HEK293 (cell line): ENCODE data around the gene PPFIA3.

Experiments
- CTCF ChIA-PET: fragments of 350-600 bp; formaldehyde crosslinking; extraction: SDS; loops from one replicate; lab custom pipeline; 2021; ENCODE audit warnings: antibody characterized with exemption; lab: Yijun Ruan, JAX
- POLR2A ChIA-PET: fragments of 300-600 bp; formaldehyde crosslinking; extraction: SDS; loops from one replicate; lab custom pipeline; 2020; ENCODE audit warnings: antibody characterized with exemption, inconsistent platforms; lab: Yijun Ruan, JAX
- H3K27ac ChIP-seq: fragments of 200-500 bp; sonication (Bioruptor generic); 2 replicates; pipeline ENCODE4 v1.5.1; 2014; ENCODE audit warnings: low read depth, low read length, control low read depth, inconsistent platforms; ENCODE audit errors: extremely low read depth
- H3K36me3 ChIP-seq, 2 experiments: fragments of 200-500 bp in 1 of 2; sonication (Bioruptor generic) in 1 of 2; 1 replicate in 1 of 2; 2 replicates in 1 of 2; pipeline ENCODE4 v1.5.1; 2014 to 2017; ENCODE audit warnings: inconsistent platforms in 2 of 2, low read length in 2 of 2; ENCODE audit not compliant: control insufficient read depth in 2 of 2, insufficient read depth in 1 of 2
- H3K4me1 ChIP-seq: fragments of 200-500 bp; sonication (Bioruptor generic); 2 replicates; pipeline ENCODE4 v1.5.1; 2014; ENCODE audit warnings: mild to moderate bottlenecking, low read length, inconsistent platforms; ENCODE audit not compliant: control insufficient read depth, insufficient read depth
- H3K4me3 ChIP-seq: 2 replicates; pipeline ENCODE4 v1.5.1; 2011; ENCODE audit warnings: low read depth, mild to moderate bottlenecking, control low read depth, low read length, moderate library complexity
- H3K9me3 ChIP-seq: fragments of 200-500 bp; sonication (Bioruptor generic); 2 replicates; pipeline ENCODE4 v1.5.1; 2014; ENCODE audit warnings: low read depth, low read length, inconsistent platforms; ENCODE audit not compliant: control insufficient read depth, insufficient read depth
- BCL11B ChIP-seq: fragments of 450-650 bp; formaldehyde crosslinking; IDR thresholded peaks from 2 replicates; pipeline ENCODE4 v1.5.1; 2016; ENCODE audit warnings: low read depth, missing biosample characterization, missing genetic modification characterization
- EGR2 ChIP-seq: fragments of 450-650 bp; formaldehyde crosslinking; IDR thresholded peaks from 2 replicates; pipeline ENCODE4 v1.5.1; 2016; ENCODE audit warnings: low read depth, missing biosample characterization, missing genetic modification characterization
- KLF8 ChIP-seq: fragments of 450-650 bp; formaldehyde crosslinking; IDR thresholded peaks from 2 replicates; pipeline ENCODE4 v1.5.1; 2016; ENCODE audit warnings: missing biosample characterization, missing genetic modification characterization
- OVOL3 ChIP-seq: fragments of 450-650 bp; formaldehyde crosslinking; IDR thresholded peaks from 2 replicates; pipeline ENCODE4 v1.5.1; 2016; ENCODE audit warnings: missing biosample characterization, missing genetic modification characterization
- REPIN1 ChIP-seq: fragments of 450-650 bp; formaldehyde crosslinking; IDR thresholded peaks from 2 replicates; pipeline ENCODE4 v1.5.1; 2017; ENCODE audit warnings: missing biosample characterization, missing genetic modification characterization, low read depth
- SP3 ChIP-seq: fragments of 450-650 bp; formaldehyde crosslinking; IDR thresholded peaks from 2 replicates; pipeline ENCODE4 v1.5.1; 2016; ENCODE audit warnings: missing biosample characterization, missing genetic modification characterization
- YY1 ChIP-seq: fragments of 450-650 bp; formaldehyde crosslinking; IDR thresholded peaks from 2 replicates; pipeline ENCODE4 v1.5.1; 2018; ENCODE audit warnings: missing biosample characterization, missing genetic modification characterization
- ZBTB7A ChIP-seq: fragments of 450-650 bp; formaldehyde crosslinking; IDR thresholded peaks from 2 replicates; pipeline ENCODE4 v1.5.1; 2016; ENCODE audit warnings: low read depth, missing biosample characterization, missing genetic modification characterization
- ZNF350 ChIP-seq: fragments of 450-650 bp; formaldehyde crosslinking; IDR thresholded peaks from 2 replicates; pipeline ENCODE4 v1.5.0; 2017; ENCODE audit warnings: missing biosample characterization, mild to moderate bottlenecking, missing genetic modification characterization
- ZNF473 ChIP-seq: fragments of 450-650 bp; formaldehyde crosslinking; IDR thresholded peaks from 2 replicates; pipeline ENCODE4 v1.5.1; 2017; ENCODE audit warnings: missing biosample characterization, missing genetic modification characterization
- ZNF513 ChIP-seq: fragments of 450-650 bp; IDR thresholded peaks from 2 replicates; pipeline ENCODE4 v1.5.1; 2018; ENCODE audit warnings: missing biosample characterization, missing genetic modification characterization
- ZNF580 ChIP-seq: fragments of 450-650 bp; formaldehyde crosslinking; IDR thresholded peaks from 2 replicates; pipeline ENCODE4 v1.5.1; 2016; ENCODE audit warnings: missing biosample characterization, missing genetic modification characterization
- ZNF830 ChIP-seq: fragments of 450-650 bp; IDR thresholded peaks from 2 replicates; pipeline ENCODE4 v1.5.0; 2018; ENCODE audit warnings: missing biosample characterization, missing genetic modification characterization, low read depth, mild to moderate bottlenecking, moderate library complexity
- ZNF843 ChIP-seq: fragments of 450-650 bp; formaldehyde crosslinking; IDR thresholded peaks from 2 replicates; pipeline ENCODE4 v1.5.1; 2016; ENCODE audit warnings: missing biosample characterization, missing genetic modification characterization
- TF ChIP-seq, protein P1 (sequence below): sonication (generic); formaldehyde crosslinking; IDR thresholded peaks from 2 replicates; pipeline ENCODE4 v1.8.1; 2022; ENCODE audit warnings: mild to moderate bottlenecking, moderate library complexity, missing genetic modification reagents

The PPFIA3 gene

GRCh38 chr19:49152119-49152550, 32.8 kb downstream of the PPFIA3 start:
- Histone ChIP-seq H3K4me1 (peaks cover 6% of the 10 kb centered on the region), H3K36me3 (no peaks in the 10 kb centered on the region), H3K27ac (no peak overlapping the region), H3K9me3 (no peaks in the 10 kb centered on the region), H3K4me3 (no peak overlapping the region)
- POLR2A ChIA-PET, result interaction anchor here (0.5 to 3.8 kb wide), 4 partner anchors 35 to 322 kb away, joined by 3 to 22 read pairs (median 5); partner anchors contain the start of gene LIN7B
- TF ChIP-seq ZNF350 (tag by site-specific recombination), result no peak
- TF ChIP-seq ZBTB7A, result 0 out of 2 replicates have a peak, but pooled peaks have one; percentile 29
- TF ChIP-seq SP3 (tag by site-specific recombination), result peak; percentile 81
- TF ChIP-seq BCL11B (tag by site-specific recombination), result peak; percentile 58; the same call in 1 of the 2 replicates
- no peak for TF ChIP-seq ZNF830
- TF ChIP-seq, all 188 proteins: peak for 3
- CTCF ChIA-PET, result interaction anchor here (1.3 kb wide), 1 partner anchor 47 kb away, joined by 7 read pairs; no protein-coding TSS in a partner anchor

DNA sequence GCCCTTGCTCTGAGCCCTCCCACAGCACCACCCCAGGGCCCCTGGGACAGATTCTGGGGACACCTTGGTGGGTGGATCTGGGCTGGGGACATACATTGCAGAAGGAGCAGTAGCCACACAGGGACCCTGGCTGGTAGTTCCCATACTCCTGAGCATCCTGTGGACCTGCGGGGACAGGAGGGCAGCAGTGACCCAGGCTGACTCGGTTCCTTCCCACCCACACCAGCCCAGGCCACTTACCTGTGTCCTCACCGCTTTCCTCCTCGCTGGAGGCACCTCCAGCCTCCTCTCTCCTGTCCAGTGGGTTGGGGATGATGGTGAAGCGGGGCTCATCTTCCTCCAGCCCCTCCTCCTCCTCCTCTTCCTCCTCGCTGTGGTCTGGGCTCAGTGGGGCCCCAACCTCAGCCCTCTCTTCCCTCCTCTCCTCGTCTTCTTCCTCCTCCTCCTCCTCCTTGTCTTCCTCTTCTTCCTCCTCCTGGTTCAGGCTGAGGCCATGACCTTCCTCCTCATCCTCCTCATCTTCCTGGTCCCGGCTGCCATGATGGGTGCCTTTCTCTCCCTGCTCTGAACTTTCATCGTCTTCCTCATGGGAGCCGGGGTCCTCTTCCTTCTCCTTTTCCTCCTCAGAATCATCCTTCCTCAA, 33.9 kb downstream of the PPFIA3 start:
- no peaks in the 10 kb centered on the region for H3K36me3 ChIP-seq
- CTCF ChIA-PET, result interaction anchor here (0.7 kb wide), 1 partner anchor 60 kb away, joined by 3 read pairs; no protein-coding TSS in a partner anchor
- POLR2A ChIA-PET, result no interaction called here
- H3K9me3 ChIP-seq, result no peaks in the 10 kb centered on the region
- H3K4me3 ChIP-seq, result no peak overlapping the region
- H3K4me1 ChIP-seq, result peaks cover 10% of the 10 kb centered on the region
- no peak for TF ChIP-seq YY1 (tag by site-specific recombination)
- no peak for TF ChIP-seq OVOL3 (tag by site-specific recombination)
- TF ChIP-seq ZNF513 (tag by site-specific recombination), result peak; percentile 96
- TF ChIP-seq ZNF580 (tag by site-specific recombination), result no peak
- TF ChIP-seq EGR2 (tag by site-specific recombination), result peak; percentile 12; the same call in 1 of the 2 replicates
- TF ChIP-seq ZNF473 (tag by site-specific recombination), result no peak
- TF ChIP-seq, protein P1, sequence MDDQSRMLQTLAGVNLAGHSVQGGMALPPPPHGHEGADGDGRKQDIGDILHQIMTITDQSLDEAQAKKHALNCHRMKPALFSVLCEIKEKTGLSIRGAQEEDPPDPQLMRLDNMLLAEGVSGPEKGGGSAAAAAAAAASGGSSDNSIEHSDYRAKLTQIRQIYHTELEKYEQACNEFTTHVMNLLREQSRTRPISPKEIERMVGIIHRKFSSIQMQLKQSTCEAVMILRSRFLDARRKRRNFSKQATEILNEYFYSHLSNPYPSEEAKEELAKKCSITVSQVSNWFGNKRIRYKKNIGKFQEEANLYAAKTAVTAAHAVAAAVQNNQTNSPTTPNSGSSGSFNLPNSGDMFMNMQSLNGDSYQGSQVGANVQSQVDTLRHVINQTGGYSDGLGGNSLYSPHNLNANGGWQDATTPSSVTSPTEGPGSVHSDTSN (CRISPR knock-in tag), result no peak
- no peak overlapping the region for H3K27ac ChIP-seq

DNA sequence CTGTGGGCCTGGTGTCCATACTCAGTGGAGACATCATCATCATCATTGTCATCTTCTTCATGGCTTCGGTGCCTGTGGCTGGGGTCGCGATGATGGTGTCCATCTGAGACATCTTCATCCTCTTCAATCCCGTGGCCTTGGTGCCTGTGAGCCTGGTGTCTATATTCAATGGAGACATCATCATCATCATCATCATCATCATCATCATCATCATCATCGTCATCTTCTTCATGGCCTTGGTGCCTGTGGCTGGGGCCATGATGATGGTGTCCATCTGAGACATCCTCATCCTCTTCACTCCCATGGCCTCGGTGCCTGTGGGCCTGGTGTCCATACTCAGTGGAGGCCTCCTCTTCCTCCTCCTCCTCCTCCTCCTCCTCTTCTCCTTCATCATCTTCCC, 34.9 kb downstream of the PPFIA3 start:
- ChIA-PET CTCF (no interaction called here), POLR2A (no interaction called here)
- Histone ChIP-seq H3K4me1 (peaks cover 7% of the 10 kb centered on the region), H3K4me3 (no peak overlapping the region), H3K9me3 (no peaks in the 10 kb centered on the region), H3K27ac (no peak overlapping the region), H3K36me3 (no peaks in the 10 kb centered on the region)
- peak; percentile 99 for TF ChIP-seq ZNF513 (tag by site-specific recombination)
- no peak for TF ChIP-seq REPIN1 (tag by site-specific recombination)
- TF ChIP-seq KLF8 (tag by site-specific recombination), result no peak
- no peak for TF ChIP-seq ZNF843 (tag by site-specific recombination)
